Measurements from ENCODE around the gene GOLGA1. TPM values are rescaled to one million over a fixed set of nuclear protein-coding genes. Genes with fewer than 3 reads are reported as not detected.

Gene GOLGA1
- 8.0 and 9.6 TPM in 2 replicates for total RNA-seq

GRCh38 chr9:124940894-124941678 is at the start of gene GOLGA1:
GOLGA1 (minus strand) TSS chr9:124941083; CDS start chr9:124938711, 2,372 bp downstream.

GRCh38 chr9:124861342-124862229 is 79.3 kb downstream of the GOLGA1 start, which contains the start of the genes ARPC5L and RPL35:
ARPC5L (plus strand) TSS chr9:124862130; CDS start chr9:124869291, 7,161 bp downstream.
RPL35 (minus strand) TSS chr9:124861957; CDS start chr9:124861912, 45 bp downstream.

GRCh38 chr9:124852829-124853531 is 87.9 kb downstream of the GOLGA1 start, which contains the start of gene WDR38:
WDR38 (plus strand) TSS chr9:124853460; CDS start chr9:124853532, 72 bp downstream.

Other genes with a start within 250 kb of the GOLGA1 start
- gene NR6A1, start 169.8 kb downstream of the GOLGA1 start, total RNA-seq = 1.1 and 1.3 TPM in 2 replicates
- gene OLFML2A, start 163.9 kb downstream of the GOLGA1 start, total RNA-seq = 4.5 and 4.6 TPM in 2 replicates
- not detected in 2 replicates for gene WDR38, start 87.6 kb downstream of the GOLGA1 start, total RNA-seq
- 1,617 and 1,773 TPM in 2 replicates for gene RPL35, start 79.1 kb downstream of the GOLGA1 start, total RNA-seq
- gene ARPC5L, start 79.0 kb downstream of the GOLGA1 start, total RNA-seq = 13.8 and 15.1 TPM in 2 replicates
- gene SCAI, start 202.4 kb upstream of the GOLGA1 start, total RNA-seq = 3.6 and 4.8 TPM in 2 replicates
- 19.8 and 20.3 TPM in 2 replicates for gene PPP6C, start 248.7 kb upstream of the GOLGA1 start, total RNA-seq